HG02623 (cell line): ENCODE data around the gene CAMK2G.
A peak's percentile ranks its signal among the peaks of the same experiment; 100 is the strongest.
"Not testable (repeated sequence)": the region's sequence is repeated elsewhere in the genome, so short reads cannot be mapped to it uniquely, and the experiment has no call there.

Experiments
- ATAC-seq: cut with Tn5 transposase; IDR thresholded peaks from one replicate; pipeline ENCODE4 v1.9.1; 2021; ENCODE audit warnings: moderate library complexity; ENCODE audit not compliant: unreplicated experiment

The CAMK2G gene

GRCh38 chr10:73874267-73875138, at the start of gene CAMK2G:
CAMK2G (minus strand) TSS chr10:73874555; CDS start chr10:73874461, 94 bp downstream.
- ATAC-seq, result peak; percentile 85

GRCh38 chr10:73922864-73923133, 48.4 kb upstream of the CAMK2G start:
- ATAC-seq, result no peak

DNA sequence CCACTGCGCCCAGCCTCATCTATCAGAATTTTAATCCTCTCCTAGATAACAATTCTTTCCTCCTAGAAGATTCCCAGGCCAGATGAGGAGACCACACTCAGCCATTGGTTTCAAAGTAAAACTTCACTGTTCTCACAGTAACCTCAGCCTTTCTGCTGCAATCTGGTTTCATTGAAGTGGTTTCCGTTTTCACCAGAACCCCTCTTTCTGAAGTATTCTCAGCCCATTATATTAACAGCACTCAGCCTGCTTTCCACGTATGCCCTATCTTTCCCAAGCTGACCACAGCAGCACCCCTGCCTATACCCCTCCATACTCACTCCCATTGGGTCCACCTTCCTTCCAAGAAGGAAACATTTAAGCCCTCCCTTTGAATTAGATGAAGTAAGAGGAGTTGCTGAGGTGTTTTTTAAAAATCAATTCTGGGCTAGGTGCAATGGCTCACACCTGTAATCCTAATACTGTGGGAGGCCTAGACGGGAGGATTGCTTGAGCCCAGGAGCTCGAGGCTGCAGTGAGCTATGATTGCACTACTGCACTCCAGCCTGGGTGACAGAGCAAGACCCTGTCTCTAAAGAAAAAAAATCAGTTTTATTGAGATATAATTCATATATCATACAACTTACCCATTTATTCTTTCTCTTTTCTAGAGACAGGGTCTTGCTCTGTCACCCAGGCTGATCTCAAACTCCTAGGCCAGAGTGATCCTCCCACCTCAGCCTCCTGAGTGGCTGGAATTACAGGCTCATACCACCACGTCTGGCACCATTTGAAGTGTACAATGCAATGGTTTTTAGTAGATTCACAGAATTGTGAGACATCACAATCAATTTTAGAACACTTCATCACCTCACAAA, 47.9 kb upstream of the CAMK2G start:
- no peak for ATAC-seq

DNA sequence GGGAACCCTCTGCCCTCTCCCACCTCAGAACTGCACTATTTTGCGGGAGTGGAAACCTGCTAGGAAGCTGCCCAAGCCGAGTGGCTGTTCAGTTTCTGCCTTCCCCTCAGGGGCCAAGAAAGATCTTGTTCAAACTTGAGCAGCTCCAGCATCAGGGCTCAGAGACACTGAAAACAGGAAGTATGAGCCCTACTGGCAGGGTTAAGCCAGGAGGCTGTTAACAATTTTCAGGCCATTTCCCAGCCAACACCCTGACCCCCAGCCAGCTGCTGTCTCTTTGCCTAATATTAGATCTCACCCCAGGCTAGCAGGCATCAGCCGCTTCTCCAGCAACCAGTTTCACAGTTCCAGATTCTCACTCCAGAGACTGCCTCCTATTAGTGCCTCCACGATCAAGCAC, 45.7 kb upstream of the CAMK2G start:
- ATAC-seq, result no peak

DNA sequence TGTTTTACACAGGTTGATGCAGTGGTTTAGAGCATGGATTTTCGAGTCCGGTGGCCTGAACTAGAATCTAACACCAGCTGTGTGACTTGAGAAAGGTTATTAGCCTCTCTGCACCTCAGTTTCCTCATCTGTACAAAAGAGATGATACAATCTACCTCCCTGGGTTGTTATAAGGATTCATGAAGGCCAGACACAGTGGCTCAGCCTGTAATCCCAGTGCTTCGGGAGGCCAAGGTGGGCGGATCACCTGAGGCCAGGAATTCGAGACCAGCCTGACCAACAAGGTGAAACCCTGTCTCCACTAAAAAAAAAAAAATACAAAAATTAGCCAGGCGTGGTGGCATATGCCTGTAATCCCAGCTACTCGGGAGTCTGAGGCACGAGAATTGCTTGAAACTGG, 45.1 kb upstream of the CAMK2G start:
- ATAC-seq, result not testable (repeated sequence)

- no peak for ATAC-seq
Measured at GRCh38 chr10:73917566-73918305, 43.4 kb upstream of the CAMK2G start.

GRCh38 chr10:73916761-73917470, 42.6 kb upstream of the CAMK2G start:
- no peak for ATAC-seq

DNA sequence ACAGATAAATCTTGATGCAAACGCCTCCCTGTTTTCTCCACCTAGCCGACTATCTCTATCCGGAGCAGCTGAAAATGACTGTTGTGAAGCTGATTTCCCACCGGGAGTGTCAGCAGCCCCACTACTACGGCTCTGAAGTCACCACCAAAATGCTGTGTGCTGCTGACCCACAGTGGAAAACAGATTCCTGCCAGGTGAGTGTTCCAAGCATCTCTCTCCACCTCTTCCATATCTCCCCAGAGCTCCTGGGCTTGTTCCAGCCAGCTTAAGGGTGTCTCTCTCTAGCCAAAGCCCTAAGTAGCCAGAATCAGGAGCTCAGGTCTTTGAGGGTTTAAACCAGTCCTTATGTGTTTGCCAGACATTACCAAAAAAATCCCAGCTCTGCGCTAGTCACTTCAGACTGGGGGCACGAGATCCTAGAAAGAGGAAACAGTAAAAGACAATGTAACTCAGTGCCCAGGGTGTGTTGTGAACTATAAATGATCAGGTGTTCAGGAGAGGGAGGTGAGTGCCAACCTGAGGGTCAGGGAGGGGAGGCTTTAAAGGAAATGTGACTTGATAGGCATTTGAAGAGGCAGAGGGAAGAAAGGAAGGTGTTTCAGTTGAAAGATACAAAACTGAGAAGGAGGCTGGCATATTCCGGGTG, 41.0 kb upstream of the CAMK2G start:
- no peak for ATAC-seq

GRCh38 chr10:73914036-73914435, 39.7 kb upstream of the CAMK2G start:
- no peak for ATAC-seq

- no peak for ATAC-seq
Measured at GRCh38 chr10:73911553-73912004, 37.2 kb upstream of the CAMK2G start.

DNA sequence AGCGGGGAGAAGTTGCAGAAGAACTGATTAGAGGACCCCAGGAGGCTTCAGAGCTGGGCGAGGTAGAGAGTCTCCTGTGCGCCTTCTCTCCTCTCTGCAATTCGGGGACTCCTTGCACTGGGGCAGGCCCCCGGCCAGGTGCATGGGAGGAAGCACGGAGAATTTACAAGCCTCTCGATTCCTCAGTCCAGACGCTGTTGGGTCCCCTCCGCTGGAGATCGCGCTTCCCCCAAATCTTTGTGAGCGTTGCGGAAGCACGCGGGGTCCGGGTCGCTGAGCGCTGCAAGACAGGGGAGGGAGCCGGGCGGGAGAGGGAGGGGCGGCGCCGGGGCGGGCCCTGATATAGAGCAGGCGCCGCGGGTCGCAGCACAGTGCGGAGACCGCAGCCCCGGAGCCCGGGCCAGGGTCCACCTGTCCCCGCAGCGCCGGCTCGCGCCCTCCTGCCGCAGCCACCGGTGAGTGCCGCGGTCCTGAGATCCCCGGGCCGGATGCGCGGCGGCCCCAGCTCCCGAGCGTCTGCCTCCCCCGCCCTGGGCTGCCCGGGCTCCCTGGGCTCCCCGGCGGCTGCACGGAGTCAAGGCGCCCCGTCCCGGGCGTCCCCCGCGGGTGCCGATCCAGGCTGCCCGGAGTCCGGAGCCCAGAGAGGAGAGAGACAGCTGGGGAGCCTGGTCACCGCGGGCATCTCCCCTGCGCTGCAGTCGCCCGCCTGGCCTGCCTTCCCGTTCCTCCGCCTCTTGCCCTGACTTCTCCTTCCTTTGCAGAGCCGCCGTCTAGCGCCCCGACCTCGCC, 36.6 kb upstream of the CAMK2G start, which contains the start of gene PLAU:
TSS of gene PLAU (plus strand) at position 369 of the 789 bp plus-strand sequence. CDS start 424 bp downstream, outside the sequence.
- no peak for ATAC-seq

DNA sequence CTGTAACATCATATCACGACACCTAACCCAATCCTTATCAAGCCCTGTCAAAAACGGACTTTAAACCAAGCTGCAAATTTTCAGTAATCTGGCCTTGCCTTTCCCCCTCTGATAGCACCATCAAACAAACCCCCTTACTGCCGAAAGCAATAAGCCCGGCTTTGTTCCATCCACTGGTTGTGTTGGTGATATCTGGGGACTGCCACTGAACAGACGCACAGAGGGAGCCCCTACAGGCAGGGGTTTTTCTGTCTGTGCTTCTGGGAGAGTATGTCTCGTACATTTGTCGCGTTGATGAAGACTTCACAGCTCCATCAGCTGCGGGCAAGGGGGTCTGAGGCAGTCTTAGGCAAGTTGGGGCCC, 36.0 kb upstream of the CAMK2G start:
- no peak for ATAC-seq

GRCh38 chr10:73909540-73910115, 35.3 kb upstream of the CAMK2G start:
- ATAC-seq, result no peak

GRCh38 chr10:73908853-73909539, 34.6 kb upstream of the CAMK2G start:
- ATAC-seq, result no peak

GRCh38 chr10:73907841-73908517, 33.6 kb upstream of the CAMK2G start:
- ATAC-seq, result no peak

DNA sequence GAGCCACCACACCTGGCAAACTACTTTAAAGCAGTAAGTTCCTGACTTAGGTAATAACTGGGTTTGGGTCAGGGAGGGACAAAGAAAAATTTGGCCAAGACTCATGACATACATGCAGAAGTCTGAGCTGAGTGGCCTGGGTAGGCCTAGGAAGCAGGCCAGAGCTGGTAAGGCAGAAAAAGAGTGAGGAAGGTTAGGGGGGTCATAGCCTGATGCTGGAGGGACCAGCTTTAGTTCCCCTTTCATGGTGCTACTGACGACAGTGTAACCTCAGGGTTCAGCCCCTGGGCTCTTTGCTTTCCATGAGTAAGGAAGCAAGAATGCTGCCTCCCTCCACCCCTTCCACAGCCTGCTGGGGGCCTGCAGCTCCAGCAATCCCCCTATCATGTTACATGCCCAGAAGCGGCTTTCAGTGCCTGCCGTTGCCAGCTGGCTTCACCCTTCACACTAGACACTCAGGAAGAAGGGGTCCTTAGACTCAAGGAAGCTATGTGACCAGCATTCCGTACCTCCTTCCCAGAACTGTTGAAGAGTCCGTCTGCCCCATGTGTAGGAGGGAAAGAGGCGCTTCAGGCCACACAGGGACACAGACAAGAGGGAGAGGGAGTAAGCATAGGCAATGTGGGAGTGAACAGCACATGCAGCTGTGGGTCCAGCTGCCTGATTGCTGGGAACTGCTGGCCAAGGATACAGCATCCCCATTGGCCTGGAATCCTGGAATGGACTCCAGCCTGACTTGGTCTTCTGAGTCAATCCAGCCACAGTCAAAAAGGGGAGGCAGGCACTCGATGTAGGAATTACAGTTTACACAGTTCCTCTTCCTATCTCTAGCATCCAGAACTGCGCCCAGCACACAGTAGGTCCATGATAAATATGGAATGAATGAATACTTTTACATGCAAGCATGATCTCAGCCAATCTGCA, 32.4 kb upstream of the CAMK2G start:
- no peak for ATAC-seq
